Measurements from ENCODE around the gene CYP27B1.

DNA sequence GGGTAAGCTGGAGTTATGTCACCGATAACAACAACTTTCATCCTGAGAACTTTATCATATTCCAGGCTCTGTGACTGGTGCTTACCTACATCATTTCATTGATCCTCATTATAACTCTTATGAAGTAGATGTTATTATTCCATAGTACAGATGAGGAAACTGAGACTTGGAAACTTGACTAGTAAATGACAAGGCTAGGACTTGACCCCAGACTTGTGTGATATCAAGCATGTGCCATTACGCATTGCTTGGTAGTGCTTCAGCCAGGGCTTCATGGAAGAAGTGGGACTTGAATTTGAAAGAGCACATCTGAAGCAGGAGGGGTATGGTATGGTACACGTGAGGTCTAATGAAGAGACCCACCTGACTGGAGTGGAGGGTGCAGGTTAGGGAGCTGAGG lies 39.8 kb upstream of the CYP27B1 start:
- TF ChIP-seq, protein P1, sequence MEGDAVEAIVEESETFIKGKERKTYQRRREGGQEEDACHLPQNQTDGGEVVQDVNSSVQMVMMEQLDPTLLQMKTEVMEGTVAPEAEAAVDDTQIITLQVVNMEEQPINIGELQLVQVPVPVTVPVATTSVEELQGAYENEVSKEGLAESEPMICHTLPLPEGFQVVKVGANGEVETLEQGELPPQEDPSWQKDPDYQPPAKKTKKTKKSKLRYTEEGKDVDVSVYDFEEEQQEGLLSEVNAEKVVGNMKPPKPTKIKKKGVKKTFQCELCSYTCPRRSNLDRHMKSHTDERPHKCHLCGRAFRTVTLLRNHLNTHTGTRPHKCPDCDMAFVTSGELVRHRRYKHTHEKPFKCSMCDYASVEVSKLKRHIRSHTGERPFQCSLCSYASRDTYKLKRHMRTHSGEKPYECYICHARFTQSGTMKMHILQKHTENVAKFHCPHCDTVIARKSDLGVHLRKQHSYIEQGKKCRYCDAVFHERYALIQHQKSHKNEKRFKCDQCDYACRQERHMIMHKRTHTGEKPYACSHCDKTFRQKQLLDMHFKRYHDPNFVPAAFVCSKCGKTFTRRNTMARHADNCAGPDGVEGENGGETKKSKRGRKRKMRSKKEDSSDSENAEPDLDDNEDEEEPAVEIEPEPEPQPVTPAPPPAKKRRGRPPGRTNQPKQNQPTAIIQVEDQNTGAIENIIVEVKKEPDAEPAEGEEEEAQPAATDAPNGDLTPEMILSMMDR (IDR thresholded peaks at IDR 0.05): no peak
- no peak for TF ChIP-seq EP300 (IDR thresholded peaks at IDR 0.05)
- TF ChIP-seq POLR2A (IDR thresholded peaks at IDR 0.05): no peak
- no peak for TF ChIP-seq POLR2AphosphoS5 (IDR thresholded peaks at IDR 0.05)

All from stomach (tissue), 4 donors.